PFSK-1 (cell line): ENCODE results near the gene ISM1.

Experiments used
- FOXP2 ChIP-seq: optimal IDR thresholded peaks from 2 replicates; pipeline ENCODE3; 2011; ENCODE audit warnings: borderline replicate concordance, control low read depth, inconsistent platforms; ENCODE audit not compliant: insufficient read depth; ENCODE audit errors: extremely low read length, extremely low read depth
- POLR2AphosphoS5 ChIP-seq: IDR thresholded peaks from 2 replicates; pipeline ENCODE4 v1.6.1; 2012; ENCODE audit warnings: low read depth, mild to moderate bottlenecking, control low read depth, low read length, moderate library complexity
- SIN3A ChIP-seq: IDR thresholded peaks from 2 replicates; pipeline ENCODE4 v1.6.1; 2012; ENCODE audit warnings: mild to moderate bottlenecking, low read length, moderate library complexity, borderline replicate concordance; ENCODE audit not compliant: insufficient read depth
- TAF1 ChIP-seq: IDR thresholded peaks from 2 replicates; pipeline ENCODE4 v1.6.1; 2012; ENCODE audit warnings: low read length, control low read depth, borderline replicate concordance; ENCODE audit not compliant: insufficient read depth
- TF ChIP-seq, protein P1 (sequence below), 2 experiments: IDR thresholded peaks; 2 replicates each; pipeline versions ENCODE4 v1.6.1 to v1.8.0; 2011 to 2012; ENCODE audit warnings: low read depth in 2 of 2, low read length in 2 of 2, control low read depth in 1 of 2, inconsistent platforms in 1 of 2, mild to moderate bottlenecking in 1 of 2, moderate library complexity in 1 of 2; ENCODE audit not compliant: insufficient read depth in 1 of 2

ISM1 gene

DNA sequence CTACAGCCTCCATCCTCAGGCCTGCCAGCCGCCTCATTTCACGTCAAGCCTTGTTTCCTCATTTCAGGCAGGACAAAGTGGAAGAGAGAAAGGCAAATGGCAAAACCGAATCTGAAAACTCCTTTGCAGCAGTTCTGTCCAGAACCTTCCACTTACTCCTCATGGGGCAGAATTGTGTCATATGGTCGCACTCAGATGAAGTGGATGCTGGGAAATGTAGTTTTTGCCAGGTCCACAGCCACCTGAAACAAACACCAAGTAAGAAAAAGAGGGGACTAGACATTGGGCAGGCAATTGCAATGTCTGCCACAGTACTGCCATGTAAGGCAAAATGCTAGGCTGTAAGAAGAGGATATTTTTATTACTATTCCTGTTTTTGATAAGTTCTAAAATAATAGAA is 44.9 kb downstream of the ISM1 start:
- no peak for TF ChIP-seq TAF1
- no peak for TF ChIP-seq SIN3A
- TF ChIP-seq, protein P1, sequence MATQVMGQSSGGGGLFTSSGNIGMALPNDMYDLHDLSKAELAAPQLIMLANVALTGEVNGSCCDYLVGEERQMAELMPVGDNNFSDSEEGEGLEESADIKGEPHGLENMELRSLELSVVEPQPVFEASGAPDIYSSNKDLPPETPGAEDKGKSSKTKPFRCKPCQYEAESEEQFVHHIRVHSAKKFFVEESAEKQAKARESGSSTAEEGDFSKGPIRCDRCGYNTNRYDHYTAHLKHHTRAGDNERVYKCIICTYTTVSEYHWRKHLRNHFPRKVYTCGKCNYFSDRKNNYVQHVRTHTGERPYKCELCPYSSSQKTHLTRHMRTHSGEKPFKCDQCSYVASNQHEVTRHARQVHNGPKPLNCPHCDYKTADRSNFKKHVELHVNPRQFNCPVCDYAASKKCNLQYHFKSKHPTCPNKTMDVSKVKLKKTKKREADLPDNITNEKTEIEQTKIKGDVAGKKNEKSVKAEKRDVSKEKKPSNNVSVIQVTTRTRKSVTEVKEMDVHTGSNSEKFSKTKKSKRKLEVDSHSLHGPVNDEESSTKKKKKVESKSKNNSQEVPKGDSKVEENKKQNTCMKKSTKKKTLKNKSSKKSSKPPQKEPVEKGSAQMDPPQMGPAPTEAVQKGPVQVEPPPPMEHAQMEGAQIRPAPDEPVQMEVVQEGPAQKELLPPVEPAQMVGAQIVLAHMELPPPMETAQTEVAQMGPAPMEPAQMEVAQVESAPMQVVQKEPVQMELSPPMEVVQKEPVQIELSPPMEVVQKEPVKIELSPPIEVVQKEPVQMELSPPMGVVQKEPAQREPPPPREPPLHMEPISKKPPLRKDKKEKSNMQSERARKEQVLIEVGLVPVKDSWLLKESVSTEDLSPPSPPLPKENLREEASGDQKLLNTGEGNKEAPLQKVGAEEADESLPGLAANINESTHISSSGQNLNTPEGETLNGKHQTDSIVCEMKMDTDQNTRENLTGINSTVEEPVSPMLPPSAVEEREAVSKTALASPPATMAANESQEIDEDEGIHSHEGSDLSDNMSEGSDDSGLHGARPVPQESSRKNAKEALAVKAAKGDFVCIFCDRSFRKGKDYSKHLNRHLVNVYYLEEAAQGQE (IDR thresholded peaks at IDR 0.05; ENCODE audit: insufficient read depth in 1 of 2, low read depth in 2 of 2, low read length in 2 of 2): no peak
- no peak for TF ChIP-seq FOXP2
- TF ChIP-seq POLR2AphosphoS5: no peak

DNA sequence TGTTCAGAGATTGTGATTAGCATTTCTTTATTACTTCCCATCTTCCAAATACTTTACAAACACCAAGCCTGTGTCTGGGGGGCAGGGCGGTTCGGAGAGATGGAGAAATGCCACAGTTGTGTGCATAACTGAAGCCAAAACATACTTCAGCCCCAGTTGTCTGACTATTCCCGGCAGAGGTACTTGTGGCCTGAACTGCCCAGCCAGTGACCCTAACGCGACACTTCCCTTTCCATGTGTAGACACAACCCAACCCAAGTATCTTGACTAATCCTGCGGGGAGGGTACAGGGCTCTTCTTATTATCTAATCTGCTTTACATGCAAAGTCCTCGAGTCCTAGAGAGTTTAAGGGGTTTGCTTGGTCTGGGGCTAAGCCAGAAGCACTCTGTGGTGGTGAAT is 46.2 kb downstream of the ISM1 start:
- TF ChIP-seq FOXP2 (no peak), TAF1 (no peak), SIN3A (no peak), POLR2AphosphoS5 (no peak)

DNA sequence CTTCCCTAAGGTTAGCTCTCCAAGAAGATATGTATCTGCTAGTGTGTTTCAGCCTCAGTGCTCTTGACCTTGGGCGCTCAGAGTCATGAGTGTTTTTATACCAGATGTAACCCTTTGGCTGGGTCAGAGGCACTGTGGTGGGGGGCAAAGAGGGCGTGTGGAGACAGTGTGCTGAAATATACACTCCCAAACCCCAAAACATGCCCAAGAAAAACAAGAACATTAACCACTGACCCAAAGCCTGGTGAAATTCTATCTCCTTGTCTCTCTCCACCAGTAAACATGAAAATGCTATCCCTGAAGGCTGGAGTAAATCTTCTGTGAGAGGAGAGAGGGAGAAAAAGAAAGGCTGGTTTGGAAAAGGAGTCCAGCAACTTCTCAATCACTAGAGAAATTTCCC is 47.9 kb downstream of the ISM1 start:
- TF ChIP-seq SIN3A (no peak), POLR2AphosphoS5 (no peak), FOXP2 (no peak), TAF1 (no peak)
- TF ChIP-seq, protein P1 (IDR thresholded peaks at IDR 0.05; ENCODE audit: insufficient read depth in 1 of 2, low read depth in 2 of 2, low read length in 2 of 2): no peak

DNA sequence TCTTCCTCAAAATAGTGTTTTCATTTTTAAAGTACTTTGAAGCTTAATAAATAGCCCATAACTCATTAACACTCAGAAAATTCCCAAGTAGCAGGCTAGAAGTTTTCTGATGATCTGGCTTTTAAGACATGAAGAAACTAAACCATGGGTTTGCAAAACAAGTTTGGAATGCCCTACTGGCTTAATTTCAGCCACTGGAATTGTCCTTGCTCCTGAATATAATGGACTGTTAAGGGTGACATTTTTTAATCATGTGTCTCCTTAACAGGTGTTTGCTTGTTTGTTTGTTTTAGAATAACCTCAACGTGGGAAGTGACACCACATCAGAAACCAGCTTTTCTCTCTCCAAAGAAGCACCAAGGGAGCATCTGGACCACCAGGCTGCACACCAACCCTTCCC is 49.1 kb downstream of the ISM1 start:
- TF ChIP-seq SIN3A: no peak
- TF ChIP-seq POLR2AphosphoS5: no peak
- TF ChIP-seq, protein P1 (IDR thresholded peaks at IDR 0.05; ENCODE audit: insufficient read depth in 1 of 2, low read depth in 2 of 2, low read length in 2 of 2): no peak
- no peak for TF ChIP-seq TAF1
- TF ChIP-seq FOXP2: no peak

DNA sequence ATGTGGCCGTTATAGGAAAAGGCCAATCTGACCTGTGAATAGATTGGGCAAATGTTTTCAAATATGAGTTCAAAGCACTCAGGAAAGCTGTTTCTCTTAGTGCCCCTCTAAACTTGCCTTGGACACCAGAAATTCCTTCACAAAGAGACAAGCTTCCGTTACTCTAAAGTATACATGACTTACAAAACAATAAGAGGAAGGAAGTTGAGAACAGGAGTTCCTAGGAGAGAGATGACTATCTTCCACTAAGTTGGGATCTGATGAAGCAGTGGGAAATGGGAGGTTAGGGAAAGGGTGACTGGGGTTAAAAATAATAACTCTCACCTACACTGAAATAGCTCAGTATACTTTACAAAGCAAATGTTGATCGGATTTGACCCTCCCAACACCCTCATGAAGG is 50.0 kb downstream of the ISM1 start:
- TF ChIP-seq, protein P1 (IDR thresholded peaks at IDR 0.05; ENCODE audit: insufficient read depth in 1 of 2, low read depth in 2 of 2, low read length in 2 of 2): no peak
- TF ChIP-seq FOXP2 (no peak), POLR2AphosphoS5 (no peak), SIN3A (no peak), TAF1 (no peak)
